RWPE1 (cell line): ENCODE data around the gene SAV1.
"Not testable (repeated sequence)": the region's sequence is repeated elsewhere in the genome, so short reads cannot be mapped to it uniquely, and the experiment has no call there.

Experiments
- CTCF ChIA-PET: fragments of 350-600 bp; sonication (Branson Sonifier 250); formaldehyde crosslinking; extraction: SDS; loops from one replicate; lab custom pipeline; 2021; lab: Yijun Ruan, JAX
- POLR2A ChIA-PET: fragments of 400-600 bp; formaldehyde crosslinking; extraction: SDS; loops from one replicate; lab custom pipeline; 2020; ENCODE audit warnings: antibody characterized with exemption; ENCODE audit not compliant: low non-redundant PET; lab: Yijun Ruan, JAX
- DNase-seq: peaks from one replicate; pipeline ENCODE4 v3.0.0; 2012; ENCODE audit warnings: low spot score
- H3K27ac ChIP-seq: fragments of 450-650 bp; 2 replicates; pipeline ENCODE4 v1.5.1; 2017
- TF ChIP-seq, protein P1 (sequence below): fragments of 450-650 bp; conservative IDR thresholded peaks from 2 replicates; pipeline ENCODE4 v1.5.1; 2017; ENCODE audit warnings: low read depth, mild to moderate bottlenecking

Gene SAV1

DNA sequence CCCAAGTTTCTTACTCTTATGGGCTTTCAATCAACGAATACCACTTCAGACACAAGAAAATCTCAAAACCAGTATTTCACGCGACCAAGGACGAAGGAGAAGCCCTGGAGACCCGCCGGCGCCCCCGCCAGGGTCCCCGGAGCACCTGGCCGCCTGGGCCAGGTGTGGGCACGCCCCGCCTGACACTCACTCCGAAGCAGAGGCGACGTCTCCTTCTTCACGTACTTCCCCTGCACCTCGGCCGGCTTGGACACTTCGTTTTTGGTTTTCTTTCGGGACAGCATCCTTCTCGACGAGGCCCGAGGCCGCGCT lies 466 bp downstream of the SAV1 start:
- POLR2A ChIA-PET: interaction anchor here (1.0 kb wide), 1 partner anchor 10 kb away, joined by 3 read pairs; no protein-coding TSS in a partner anchor
- CTCF ChIA-PET: interaction anchor here (0.6 kb wide), 1 partner anchor 1993 kb away, joined by 3 read pairs; no protein-coding TSS in a partner anchor
- TF ChIP-seq, protein P1, sequence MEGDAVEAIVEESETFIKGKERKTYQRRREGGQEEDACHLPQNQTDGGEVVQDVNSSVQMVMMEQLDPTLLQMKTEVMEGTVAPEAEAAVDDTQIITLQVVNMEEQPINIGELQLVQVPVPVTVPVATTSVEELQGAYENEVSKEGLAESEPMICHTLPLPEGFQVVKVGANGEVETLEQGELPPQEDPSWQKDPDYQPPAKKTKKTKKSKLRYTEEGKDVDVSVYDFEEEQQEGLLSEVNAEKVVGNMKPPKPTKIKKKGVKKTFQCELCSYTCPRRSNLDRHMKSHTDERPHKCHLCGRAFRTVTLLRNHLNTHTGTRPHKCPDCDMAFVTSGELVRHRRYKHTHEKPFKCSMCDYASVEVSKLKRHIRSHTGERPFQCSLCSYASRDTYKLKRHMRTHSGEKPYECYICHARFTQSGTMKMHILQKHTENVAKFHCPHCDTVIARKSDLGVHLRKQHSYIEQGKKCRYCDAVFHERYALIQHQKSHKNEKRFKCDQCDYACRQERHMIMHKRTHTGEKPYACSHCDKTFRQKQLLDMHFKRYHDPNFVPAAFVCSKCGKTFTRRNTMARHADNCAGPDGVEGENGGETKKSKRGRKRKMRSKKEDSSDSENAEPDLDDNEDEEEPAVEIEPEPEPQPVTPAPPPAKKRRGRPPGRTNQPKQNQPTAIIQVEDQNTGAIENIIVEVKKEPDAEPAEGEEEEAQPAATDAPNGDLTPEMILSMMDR: no peak
- peak overlapping the region; percentile 95 for H3K27ac ChIP-seq
- no peak for DNase-seq

DNA sequence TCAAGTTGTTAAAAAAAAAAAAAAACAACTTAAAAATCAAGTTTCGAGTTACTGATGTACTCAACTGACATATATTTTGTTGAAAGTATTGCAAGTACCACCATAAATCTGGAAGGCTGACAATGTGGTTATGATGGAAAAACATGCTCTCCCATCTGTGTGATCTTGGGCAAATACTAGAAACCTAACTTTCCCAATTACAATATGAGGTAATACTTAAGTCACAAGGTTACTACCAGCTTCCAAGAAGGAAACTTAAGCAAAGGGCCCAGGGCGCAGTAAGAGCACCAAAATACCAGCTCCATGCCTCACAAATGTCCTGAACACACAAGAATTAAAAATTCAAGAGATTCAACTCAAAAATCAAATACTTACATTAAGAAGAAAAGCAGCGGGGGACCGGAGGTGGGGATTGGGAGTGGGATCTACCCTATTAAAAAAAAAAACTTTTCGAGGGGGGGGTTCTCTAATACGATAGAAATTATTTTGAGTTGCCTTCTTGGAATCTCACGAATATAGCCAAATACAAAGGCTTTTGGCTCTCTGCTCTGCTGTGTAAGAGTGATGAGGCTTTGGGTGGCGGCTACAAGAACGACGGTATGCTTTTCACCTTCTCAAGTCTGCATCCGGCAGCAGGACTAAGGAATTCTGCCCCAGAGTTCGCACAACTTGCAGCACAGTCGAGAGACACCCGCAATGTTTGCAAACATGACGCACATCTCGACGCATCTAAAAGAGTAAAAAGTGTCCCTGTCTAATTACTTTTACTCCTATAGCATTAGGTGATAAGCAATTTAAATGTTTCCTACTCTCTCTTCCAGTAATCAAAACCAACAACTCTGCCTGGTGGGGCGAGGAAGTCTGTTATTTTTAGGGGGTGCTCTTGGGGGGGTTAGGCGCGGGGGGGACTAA lies 1.1 kb downstream of the SAV1 start:
- CTCF ChIA-PET: interaction anchor here (0.7 kb wide), 2 partner anchors 62 to 124 kb away, joined by 3 to 4 read pairs; no protein-coding TSS in a partner anchor
- POLR2A ChIA-PET: no interaction called here
- no peak for DNase-seq
- TF ChIP-seq, protein P1: no peak
- H3K27ac ChIP-seq: peak overlapping the region; percentile 95

DNA sequence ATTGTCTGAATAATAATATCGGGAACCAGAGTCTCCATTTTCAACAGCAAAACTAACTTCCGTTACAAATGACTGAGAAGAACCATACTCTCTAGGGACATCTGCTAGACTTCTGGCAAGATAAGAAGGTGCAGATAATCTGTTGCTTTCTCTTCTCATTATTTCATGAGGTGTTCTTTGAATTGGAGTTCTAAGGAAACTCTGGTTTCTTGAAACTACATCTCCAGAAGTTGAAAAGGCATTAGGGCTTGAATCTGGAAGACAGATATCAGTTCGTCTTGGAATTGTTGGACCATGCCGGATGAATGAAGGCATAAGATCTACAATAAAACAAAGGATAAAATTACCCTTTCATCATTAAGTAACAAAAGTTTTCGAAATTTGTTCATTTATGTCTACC lies 2.8 kb downstream of the SAV1 start:
- CTCF ChIA-PET: not testable (repeated sequence)

DNA sequence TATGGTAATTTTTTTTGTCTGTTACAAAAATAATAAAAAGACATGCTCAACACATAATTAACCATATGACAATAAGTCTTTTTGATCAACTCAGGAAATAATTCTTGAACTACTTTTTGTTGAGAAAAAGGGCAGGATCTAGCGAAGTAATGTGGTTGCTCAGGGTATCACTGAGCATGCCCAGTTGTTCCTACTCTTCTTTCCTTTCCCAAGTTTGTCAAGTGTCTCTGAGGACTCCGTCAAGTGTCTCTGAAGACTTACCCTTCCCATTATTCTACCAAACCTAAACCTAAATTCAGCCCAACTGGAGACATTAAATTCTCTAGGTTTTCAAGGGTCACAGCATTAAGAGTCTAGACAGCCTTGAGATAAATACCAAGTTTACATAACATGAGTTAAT lies 3.5 kb downstream of the SAV1 start:
- H3K27ac ChIP-seq, POLR2A ChIA-PET, CTCF ChIA-PET, DNase-seq: not testable (repeated sequence)

More for the DNA sequence above, 2.8 kb downstream of the SAV1 start:
- DNase-seq, H3K27ac ChIP-seq, POLR2A ChIA-PET: not testable (repeated sequence)

DNA sequence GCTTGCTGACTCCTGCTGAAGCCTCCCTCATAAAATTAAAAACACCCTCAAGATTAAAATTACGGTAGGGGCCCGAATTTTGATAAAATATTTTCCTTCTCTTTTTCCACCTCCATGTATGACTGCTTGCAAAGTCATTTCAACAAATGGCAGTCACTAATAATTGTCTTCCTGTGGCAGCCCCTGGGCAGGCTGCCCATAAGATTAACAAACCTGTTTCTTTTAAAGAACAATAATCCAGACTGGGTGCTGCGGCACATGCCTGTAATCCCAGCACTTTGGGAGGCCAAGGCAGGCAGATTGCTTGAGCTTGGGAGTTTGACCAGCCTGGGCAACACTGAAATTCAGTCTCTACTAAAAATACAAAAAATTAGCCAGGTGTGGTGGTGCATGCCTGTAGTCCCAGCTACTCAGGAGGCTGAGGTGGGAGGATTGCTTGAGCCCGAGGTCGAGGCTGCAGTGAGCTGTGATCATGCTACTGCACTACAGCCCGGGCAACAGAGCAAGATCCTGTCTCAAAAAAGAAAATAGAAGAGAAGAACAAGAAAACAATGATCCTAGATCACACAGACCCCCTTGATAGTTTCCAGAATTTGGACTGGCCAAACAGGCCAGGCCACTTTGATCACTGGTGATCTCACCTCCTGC lies 8.7 kb downstream of the SAV1 start:
- H3K27ac ChIP-seq: no peak overlapping the region
- POLR2A ChIA-PET: no interaction called here
- TF ChIP-seq, protein P1: no peak
- DNase-seq: no peak
- CTCF ChIA-PET: interaction anchor here (0.7 kb wide), 1 partner anchor 623 kb away, joined by 3 read pairs; no protein-coding TSS in a partner anchor

DNA sequence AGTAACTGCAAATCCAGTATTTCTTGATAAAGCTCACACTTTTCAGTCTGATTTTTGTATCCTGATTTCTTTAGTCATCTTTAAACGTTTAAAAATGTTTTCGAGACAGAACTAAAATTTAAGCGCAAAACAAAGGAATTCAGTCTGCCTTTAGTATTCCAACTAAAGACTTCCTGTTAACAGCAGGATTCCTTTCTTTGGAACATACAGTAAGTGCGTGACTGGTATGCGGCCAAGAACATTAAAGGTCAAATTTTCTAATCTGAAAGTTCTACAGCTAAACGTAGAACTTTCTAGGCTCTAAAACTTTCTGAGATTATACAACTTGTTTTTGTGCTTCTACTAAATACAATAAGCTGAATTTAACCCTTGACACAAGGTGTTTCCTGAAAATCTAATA lies 9.9 kb downstream of the SAV1 start:
- DNase-seq: no peak
- no peak overlapping the region for H3K27ac ChIP-seq
- CTCF ChIA-PET: interaction anchor here (0.7 to 0.8 kb wide), 2 partner anchors 21 to 100 kb away, joined by 3 to 5 read pairs; no protein-coding TSS in a partner anchor
- TF ChIP-seq, protein P1: no peak
- POLR2A ChIA-PET: no interaction called here

DNA sequence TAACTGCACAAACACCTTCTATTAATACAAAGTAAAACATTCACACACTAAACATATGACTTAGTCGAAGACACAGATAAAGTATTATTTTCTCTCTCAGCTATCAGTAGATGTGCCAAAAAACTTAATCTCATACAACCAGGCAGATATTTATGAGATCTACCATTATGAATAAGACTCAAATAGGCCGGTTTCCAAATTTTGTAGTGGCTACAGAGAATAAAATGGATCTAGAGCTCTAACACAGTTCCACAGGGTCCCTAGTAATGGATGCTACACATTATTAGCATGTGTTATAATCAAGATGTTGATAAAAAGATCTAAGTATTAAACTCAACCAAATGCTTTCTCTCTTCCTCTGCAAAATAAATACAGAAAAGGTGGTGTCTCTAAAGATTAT lies 10.4 kb downstream of the SAV1 start:
- CTCF ChIA-PET: no interaction called here
- POLR2A ChIA-PET: no interaction called here
- TF ChIP-seq, protein P1: no peak
- no peak overlapping the region for H3K27ac ChIP-seq
- DNase-seq: no peak
